B cell (primary cell): ENCODE measurements around the gene MSH5.

Source experiments
- EZH2 ChIP-seq: IDR thresholded peaks from 2 replicates; pipeline ENCODE4 v1.6.1; 2012; ENCODE audit warnings: borderline replicate concordance, low read depth, mild to moderate bottlenecking, moderate library complexity, low read length; ENCODE audit not compliant: insufficient read depth, poor library complexity, severe bottlenecking
- TF ChIP-seq, protein P1 (sequence below): fragments of 200-600 bp; IDR thresholded peaks from one replicate; pipeline ENCODE4 v1.8.0; 2022; ENCODE audit warnings: antibody characterized with exemption, mild to moderate bottlenecking

DNA sequence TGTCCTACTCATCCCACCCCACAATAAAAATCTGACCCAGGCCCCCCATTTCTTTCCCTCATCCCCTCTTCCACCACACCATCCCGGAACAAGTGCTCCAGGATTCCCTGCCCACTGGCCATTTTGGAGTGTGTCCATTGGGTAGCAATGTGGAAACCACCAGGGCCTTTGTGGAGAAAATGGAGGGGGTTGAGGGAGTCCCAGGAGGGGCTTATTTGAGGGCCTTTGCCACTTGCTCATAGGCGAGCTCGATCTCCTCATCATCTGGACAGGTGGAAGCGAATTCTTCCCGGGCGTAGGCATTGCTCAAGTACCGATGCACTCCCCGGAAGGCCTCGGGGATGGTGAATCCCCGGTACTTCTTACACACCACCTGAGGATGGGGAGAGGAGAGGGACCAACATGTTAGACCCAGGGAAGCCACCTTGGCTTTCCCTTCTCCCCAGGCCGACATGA is 9.1 kb upstream of the MSH5 start:
- TF ChIP-seq, protein P1, sequence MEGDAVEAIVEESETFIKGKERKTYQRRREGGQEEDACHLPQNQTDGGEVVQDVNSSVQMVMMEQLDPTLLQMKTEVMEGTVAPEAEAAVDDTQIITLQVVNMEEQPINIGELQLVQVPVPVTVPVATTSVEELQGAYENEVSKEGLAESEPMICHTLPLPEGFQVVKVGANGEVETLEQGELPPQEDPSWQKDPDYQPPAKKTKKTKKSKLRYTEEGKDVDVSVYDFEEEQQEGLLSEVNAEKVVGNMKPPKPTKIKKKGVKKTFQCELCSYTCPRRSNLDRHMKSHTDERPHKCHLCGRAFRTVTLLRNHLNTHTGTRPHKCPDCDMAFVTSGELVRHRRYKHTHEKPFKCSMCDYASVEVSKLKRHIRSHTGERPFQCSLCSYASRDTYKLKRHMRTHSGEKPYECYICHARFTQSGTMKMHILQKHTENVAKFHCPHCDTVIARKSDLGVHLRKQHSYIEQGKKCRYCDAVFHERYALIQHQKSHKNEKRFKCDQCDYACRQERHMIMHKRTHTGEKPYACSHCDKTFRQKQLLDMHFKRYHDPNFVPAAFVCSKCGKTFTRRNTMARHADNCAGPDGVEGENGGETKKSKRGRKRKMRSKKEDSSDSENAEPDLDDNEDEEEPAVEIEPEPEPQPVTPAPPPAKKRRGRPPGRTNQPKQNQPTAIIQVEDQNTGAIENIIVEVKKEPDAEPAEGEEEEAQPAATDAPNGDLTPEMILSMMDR = no peak
- TF ChIP-seq EZH2 = no peak
